Ramos (cell line): ENCODE measurements around the gene CPB2.

Source experiments
- in situ Hi-C: fragments of 300-500 bp; cut with MboI; formaldehyde crosslinking; loops from one replicate; pipeline ENCODE4 v1.14.3; 2022; ENCODE audit warnings: low sequenced_read_pairs; ENCODE audit not compliant: unreplicated experiment

CPB2 gene

DNA sequence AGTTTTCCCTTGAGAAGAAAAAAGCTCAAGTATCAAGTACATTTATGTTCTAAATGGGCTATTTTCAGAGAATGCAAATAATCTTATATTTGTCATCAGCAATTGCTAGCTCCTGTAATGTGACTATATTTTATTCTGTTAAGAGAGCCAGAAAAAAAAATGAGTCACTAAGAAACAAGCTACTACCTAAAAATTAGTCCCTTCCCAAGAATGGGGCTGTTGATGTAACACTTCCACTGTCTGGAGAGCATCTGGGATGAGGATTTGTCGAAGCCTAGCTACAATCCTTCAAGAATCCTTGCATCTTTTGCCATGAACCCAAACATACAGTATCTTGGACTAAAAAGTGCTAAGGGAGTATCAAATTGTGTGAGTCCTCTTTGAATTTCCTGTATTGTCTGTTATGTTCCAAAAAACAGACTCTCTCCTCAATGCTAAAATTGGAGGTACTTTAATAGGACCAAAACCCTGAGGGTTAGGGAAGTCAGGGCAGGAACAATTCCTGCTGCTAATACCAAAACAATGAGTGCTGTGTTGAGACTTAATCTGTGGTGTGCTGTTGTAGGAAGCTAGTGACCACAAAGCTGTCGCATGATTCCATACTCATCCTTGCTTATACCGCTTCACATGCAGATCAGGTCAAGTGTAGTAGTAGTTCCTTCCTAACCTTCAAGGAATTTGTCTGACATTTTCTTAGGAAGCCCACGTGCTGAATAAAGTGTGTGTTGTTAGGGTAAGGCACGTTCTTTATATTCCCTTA, 47.4 kb downstream of the CPB2 start:
- in situ Hi-C loops, result no loop called here

DNA sequence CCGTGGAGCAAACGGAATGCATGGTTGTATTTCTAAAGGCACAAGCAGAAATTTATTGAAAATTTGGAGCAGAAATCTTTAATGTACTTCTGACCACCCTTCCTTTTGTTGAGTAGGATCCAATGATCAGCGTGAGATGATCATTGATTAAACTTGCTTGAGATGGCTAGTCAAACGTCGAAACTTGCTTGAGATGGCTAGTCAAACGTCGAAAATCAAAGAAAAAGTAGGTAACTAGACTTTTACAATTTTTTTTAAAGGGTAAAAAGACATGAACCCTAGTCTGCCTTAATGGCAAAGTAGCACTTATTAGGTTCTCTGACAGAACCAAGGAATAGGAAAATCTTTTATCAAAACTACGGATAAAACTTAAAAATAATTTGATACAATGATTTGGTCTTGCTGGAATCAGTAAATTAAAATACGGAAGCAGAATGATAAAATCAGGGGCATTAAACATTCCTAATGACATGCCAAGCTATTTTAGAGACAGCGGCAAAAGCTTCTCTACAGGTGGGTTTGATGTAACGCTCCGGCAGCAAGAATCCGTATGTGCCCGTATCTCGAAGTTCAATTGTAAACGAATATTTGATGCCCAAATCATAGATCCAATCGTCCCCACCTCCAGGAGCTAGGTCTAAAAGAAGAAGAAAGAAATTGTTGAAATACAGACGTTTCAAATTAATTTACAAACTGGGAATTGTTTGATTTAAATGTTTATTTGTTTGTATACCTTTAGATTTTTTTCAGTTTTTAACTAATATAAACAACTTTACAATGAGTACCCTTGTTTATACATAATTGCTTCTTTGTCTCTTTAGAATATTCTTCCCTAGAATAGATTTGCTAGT, 51.4 kb downstream of the CPB2 start:
- in situ Hi-C loops, result no loop called here

DNA sequence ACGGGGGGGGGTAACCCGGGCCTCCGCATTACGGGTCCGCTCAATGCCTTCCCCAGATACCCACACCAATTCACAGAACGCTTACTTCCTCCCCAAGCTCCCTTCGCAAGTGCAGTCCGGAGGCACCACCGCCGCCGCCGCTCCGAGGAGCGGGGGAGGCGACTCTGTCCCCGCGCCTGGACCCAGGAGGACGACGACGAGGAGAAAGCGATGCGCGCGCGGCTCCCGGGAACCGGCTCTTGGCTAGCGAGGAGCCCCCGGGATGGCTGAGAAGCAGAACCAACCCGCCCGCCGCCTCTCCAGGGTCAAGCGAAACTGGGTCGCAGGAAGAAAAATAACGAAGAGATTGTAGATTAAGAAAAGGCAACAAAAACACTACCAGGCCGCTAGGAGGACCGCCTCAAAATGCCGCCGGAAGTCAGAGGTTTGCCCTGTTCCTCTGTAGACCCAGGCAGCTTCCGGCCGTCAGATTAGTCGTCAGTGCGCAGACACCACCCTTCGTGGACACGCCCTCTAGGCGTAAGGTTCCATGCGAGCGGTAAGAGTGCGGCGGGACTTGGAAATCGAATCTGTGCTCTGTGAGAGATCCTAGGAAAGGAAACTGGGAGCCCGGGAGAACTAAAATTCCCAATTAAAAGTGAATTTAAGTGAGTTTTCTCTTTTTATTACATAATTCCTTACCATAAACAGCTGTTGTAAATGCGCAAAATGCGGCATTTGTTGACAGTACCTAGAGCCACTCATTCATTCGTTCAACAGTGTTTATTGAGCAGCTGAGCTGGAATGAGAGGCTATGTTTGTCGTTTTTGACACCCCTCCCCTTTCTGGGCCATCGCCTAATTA, 52.3 kb downstream of the CPB2 start, which contains the start of gene ZC3H13:
ZC3H13 (minus strand) TSS at position 428 of the 843 bp plus-strand sequence. CDS start 7,239 bp downstream, outside the sequence.
- in situ Hi-C loops, result no loop called here

DNA sequence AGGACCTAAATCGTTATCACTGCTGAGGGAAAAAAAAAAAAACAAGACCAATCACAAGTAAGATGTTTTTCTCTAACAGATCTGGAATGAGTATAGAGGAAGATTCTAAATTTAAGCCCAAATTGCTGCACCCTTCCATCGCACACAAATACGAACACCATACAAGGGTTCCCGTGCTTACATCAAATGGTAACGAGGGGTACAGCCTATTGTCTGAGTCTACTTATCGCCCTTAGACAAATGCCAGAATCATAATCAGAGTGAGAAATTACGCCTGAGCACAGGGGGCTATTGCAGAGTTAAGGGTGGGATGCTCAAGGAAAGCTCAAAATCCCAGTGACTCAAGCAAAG, 52.9 kb downstream of the CPB2 start:
- in situ Hi-C loops, result no loop called here

DNA sequence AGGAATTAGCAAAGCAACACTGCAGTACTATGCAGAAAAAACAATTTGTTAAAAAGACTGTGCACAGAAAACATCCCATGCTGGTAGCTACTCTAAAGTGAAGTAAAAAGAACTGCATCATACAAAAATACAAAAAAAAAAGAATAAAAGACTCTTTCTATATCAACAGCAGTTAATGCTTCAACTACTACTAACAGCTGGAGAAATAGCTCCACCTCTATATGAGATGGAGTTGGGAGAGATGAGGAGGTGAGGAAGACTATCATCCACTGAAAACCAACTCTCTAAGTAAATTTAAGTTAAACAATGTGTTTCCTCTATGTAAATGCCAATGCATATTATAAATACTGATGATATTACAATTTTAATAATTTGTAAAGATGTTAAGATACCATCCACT, 54.1 kb downstream of the CPB2 start:
- in situ Hi-C loops, result no loop called here

DNA sequence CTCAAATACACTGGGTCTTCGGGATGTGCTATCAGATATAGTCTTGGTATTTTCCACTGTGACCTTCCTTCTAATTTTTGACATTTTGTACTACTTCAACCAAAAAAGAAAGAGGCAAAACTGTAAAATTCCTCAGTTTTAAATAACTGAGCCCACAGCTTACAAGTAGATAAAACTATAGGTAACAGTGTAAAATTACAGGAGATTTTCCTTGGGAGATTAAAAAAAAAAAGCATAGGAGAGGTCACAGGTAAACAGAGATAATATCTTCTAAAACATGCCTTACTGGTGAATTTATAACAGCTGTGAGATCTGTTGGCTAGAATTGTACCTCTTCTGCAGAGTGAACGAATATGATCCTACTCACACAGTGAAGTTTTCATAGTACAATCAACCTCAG, 59.4 kb downstream of the CPB2 start:
- in situ Hi-C loops, result no loop called here

DNA sequence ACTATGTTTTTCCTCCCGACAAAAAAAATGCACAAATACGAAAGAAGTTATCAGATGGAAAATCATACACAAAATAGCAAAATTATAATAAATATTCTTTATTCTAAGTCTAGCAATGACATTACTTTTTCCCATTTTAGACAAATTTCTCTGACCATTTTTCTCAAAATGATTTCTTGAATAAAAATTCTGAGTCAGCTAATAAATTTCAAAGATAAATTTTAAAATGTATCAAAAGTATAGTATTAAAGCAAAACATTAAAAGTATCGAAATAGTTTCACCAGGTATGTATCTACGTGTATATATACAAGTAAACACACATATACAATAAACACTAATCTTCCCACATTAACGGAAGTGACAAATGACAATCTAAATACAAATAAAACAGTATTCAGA, 61.2 kb downstream of the CPB2 start:
- in situ Hi-C loops, result no loop called here

DNA sequence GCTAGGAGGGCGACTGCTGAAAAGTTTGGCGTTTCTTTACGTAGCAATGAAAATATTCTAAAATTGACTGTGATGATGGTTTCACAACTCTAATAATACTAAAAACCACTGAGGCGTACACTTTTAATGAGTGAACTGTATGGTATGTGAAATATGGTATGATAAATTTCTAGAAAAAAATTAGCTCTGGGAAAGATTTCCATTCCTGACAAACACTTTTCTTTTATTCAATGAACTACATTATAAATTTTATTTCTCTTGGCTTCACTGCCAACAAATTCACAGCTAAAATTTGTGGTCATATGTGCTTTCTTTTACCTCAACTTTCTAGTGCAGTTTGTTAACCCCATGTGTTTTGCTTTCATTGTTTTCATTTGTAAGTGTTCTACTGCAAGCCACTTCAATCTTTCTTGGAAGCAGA, 63.4 kb downstream of the CPB2 start:
- in situ Hi-C loops, result no loop called here

DNA sequence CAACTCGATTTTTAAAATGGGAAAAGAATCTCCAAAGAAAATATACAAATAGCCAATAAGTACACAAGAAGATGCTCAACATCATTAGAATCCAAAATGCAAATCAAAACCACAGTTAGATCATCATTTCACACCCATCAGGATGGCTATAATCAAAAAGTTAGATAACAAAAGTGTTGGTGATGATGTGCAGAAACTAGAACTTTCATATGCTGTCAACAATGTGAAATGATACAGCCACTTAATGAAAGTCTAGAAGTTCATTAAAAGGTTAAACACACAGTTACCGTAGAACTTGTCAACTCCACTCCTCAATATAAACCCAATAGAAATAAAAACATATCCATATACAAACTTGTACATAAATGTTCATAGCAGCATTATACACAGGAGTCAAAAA, 64.1 kb downstream of the CPB2 start:
- in situ Hi-C loops, result no loop called here

DNA sequence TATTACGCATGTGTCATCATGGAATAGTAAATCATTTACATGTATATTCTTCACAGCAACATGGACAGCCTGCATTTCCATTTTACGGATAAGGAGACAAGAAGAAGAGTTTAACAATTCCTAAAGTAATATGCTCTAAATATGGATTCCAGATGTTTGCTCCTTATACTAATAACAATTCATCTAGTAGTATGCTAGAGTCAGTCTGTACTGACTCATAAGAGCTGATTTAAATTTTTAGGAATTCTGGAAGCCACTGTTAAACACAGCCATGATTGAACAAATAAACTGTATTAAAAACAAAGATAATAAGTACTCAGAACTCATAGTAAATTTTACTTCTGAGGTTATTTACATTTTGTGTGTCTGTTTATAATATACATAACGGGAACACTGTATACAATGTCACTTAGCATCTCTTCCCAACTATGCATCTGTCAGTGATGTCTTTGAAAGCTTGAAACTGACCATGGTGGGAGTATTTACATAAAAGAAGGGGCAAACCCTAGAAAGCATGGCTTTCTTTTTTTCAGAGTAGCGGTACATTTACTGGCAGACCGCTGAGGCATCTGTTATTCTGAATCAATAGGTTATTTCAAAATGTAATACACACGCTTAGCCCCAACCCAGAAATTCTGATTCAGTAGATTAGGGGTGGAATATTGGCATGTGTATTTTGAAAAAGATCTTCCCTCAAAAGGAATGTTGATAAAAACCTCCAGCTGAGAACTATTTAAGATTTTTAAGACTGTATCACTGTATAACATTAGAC, 65.2 kb downstream of the CPB2 start:
- in situ Hi-C loops, result no loop called here

DNA sequence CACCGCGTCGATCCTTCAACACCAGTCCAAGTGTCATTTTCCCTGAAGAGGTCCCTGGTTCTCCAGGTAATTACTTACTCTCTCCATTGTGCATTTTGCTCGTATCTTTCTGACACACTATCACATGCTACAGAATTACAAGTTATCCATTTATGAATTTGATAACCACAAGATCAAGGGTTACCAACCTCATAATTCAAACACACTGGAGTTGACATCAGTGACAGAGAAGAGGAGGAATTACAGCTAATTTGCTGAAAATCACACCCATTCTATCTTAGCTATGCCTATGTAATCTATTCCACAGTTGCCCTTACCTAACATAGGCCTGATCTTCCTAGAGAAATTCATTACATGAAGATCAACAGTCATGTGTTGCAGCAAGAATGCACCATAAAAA, 66.5 kb downstream of the CPB2 start:
- in situ Hi-C loops, result no loop called here

DNA sequence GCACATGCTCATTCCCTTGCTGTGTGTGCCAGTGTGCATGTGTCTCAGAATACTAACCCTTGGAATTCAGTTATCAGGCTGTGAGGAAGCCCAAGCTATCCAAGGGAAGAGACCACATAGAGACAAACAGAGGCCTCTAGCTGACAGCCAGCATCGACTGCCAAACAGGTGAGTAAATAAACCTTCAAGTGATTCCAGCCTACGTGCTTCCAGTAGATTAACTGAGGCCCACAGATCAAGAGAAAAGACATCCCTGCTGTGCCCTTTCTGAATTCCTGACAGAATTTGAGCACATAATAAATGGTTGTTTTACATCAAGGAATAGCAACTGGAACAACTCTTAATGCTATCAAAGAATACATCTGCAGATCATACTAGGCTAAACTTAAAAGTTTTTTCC, 69.8 kb downstream of the CPB2 start:
- in situ Hi-C loops, result no loop called here

DNA sequence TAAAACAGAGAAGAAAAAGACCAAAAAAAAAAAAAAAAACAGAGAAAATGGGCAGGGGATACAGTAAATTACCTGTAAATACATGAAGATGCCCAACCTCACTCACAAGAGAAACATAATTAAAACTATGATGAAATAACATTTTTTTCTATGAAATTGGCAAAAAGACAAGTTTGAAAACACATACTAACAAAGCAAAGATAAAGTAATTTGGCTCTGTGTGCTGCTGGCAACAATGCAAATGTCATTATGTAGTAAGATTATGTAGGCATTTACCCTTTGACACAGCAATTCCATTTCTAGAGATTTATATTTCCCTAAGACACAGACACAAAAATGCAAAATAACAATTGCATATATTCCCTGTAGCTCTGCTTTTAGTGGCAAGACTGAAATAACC, 72.5 kb downstream of the CPB2 start:
- in situ Hi-C loops, result no loop called here

DNA sequence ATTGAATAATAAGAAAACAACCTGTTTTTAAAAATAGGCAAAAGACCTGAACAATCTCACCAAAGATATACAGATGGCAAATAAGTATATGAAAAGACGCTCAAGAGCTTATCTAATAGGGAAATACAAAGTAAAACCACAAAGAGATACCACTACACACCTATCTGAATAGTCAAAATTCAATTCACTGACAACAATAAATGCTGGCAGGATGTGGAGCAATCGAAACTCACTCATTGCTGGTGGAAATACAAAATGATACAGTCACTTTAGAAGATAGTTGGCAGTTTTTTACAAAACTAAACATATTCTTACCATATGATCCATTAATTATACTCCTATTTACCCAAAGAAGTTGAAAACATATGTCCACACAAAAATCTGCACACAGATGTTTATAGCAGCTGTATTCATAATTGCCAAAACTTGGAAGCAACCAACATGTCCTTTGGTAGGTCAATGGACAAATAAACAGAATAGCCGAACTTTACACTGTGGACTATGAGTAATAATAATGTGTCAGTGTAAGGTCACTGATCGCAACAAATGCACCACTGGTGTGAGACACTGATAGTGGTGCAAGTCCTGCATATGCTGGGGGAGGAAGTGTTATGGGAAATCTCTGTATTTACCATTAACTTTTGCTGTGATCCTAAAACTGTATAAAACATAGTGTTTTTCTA, 73.1 kb downstream of the CPB2 start:
- in situ Hi-C loops, result no loop called here

DNA sequence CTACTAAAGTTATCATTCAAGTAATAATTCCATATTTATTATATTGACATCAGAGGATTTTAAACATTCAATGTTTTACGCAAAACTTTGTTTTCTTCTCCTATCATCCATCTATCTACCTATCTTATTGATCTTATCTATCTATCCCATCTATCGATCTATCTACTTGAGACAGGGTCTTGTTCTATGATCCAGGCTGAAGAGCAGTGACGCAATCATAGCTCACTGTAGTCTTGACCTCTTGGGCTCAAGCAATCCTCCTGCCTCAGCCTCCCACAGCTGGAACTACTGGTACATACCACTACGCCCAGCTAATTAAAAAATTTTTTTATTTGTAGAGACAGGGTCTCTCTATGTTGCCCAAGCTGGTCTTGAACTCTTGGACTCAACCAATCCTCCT, 79.7 kb downstream of the CPB2 start:
- in situ Hi-C loops, result no loop called here

DNA sequence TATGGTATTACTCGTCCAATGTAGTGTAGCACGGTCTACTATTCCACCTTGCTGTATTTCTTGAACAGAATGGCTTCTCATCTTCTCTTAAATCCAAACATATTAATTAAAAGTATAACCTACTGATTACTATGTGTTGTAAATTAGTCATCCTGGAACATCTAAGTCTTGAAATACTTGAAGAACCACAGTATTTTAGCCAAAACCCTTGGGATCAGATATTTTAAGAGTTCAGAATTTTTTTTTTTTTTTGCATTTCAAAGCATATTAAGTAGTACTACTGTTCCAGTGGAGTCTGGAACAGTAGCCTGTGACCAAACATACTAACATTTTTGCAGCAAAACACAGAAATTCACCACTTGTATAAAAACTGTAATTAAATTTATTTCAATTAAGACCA, 82.4 kb downstream of the CPB2 start:
- in situ Hi-C loops, result no loop called here

DNA sequence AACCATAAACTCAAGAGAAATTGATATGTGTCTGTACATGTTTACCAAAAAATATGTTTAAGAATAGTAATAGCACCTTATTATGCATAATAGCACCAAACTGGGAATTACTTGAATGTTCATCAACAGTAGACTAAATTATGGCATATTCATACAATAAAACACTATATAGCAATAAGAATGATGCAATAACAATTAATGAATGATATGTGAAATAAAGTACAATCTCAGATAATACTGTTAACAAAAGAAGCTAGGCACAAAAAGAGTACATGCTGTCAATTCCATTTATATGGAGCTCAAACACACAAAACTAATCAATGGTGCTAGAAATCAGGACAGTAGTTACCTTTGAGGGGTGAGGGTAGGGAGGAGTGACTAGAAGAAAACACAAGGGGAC, 88.6 kb downstream of the CPB2 start:
- in situ Hi-C loops, result no loop called here

DNA sequence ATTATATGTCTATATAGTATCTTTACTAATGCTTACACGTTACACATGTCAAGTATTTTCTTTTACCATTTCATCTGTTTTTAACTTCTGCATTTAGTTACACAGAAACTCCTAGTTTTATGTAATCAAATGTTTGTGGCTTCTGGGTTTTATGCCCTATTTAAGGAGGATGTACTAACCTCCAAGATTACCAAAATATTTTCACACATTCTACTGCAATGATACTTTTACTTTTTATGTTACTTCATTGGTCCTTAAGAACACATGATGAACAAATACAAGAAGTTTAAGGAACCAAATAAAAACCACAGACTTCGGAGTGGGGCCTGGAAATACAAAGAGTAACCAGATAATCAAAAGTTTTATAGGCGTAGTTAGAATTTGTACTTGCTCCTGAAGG, 89.5 kb downstream of the CPB2 start:
- in situ Hi-C loops, result no loop called here

DNA sequence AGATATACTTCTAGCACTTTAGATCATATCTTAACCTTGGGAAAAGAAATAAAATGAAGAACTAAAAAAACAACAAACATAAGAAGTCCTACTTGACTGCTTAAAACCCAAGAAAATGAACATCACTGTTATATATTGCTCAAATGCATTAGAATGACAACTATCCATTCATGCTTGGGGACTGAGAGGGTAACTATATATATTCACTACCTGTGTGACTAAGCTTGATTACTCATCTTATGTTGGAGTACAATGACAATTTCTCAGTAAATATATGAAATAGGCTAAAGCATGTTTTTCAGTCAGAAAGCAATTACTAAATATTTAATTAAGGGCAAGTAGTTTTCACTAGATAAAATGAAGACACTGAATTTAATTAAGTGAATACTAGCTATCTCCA, 92.4 kb downstream of the CPB2 start:
- in situ Hi-C loops, result no loop called here

DNA sequence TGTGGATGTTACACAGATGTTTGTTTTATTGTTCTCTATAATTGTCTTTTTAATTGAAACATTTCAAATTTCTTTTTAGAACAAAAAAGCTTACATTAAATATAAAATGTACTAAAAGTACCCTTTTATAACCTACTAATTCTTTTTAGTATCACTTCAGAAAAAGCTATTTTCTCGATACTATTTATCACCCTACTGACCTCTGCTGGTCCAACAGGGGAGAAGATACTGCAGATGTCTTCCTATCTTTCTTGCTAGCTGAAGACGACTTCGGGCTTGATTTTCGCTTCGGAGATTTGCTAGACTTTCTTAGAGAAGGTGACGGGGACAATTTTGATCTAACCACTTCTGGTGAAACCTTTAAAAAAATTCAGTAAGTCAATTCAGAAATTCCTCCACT, 94.7 kb downstream of the CPB2 start:
- in situ Hi-C loops, result no loop called here
